NCI-H1417 treated with DMSO at 0.1 percent for 48 hours (cell line): ENCODE results near the gene CCDC146.
"Not testable (repeated sequence)": the region's sequence is repeated elsewhere in the genome, so short reads cannot be mapped to it uniquely, and the experiment has no call there.

Experiments
- DNase-seq: peaks from one replicate; lab custom pipeline; 2025; lab: John Stamatoyannopoulos, UW

Gene CCDC146

DNA sequence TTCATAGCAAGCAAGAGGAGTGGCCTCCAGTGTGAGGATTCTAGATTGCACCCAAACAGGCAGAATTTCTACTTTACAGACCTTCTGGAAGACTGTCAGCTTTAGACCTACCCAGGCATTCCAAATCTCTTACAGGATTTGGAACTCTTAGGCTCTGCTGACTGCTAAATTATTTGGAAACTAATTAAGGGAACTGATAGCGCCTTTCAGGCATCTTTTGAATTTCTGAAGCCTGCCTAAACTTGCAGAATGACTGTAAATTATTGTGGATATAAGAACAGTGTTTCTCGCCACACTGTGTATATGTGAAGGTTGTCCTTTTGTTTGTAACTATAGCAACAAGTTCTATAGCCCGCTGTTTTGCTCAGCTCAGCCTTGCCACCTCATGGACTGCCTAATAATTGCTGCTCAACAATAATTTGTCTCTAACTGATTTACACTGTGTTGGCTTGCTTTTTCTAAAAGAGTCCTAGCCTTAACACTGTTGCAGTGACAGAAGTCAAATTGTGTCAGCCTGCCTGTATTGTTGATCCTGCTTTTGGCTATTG lies 32.6 kb downstream of the CCDC146 start:
- not testable (repeated sequence) for DNase-seq

DNA sequence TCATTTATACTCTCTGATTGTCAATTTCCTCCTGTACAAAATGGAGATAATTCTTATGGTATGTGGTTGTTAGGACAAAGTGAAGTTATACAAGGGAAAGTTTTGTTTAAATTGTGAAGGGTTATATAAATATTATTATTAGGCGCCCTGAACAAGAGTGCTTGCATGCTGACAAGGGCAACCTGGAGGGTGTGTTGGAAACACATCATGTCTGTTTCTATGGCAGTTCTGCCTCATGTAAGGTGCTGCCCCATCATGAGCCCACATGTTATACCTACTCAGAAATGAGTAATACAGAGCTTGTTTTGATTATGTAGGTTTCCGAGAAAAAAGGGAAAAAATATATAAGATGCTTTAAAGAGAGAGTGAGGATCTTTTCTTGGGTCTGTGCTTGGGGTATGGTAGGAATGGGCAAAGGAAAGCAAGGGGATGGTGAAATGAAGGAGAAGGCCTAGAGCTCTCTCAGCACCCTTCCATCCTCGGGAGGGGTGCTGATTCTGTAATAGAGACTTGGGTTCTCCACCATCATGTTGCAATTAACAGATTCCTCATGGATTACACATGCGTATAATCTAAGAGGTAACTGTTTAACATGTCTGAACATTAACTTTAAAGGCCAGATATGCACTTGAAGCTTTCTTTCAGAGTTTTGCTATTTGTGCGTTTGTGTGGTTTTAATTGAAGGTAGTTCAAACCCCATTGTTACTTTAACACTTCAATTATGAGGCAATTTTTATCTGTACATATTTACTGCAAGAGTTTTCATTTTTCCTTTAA lies 33.4 kb downstream of the CCDC146 start:
- DNase-seq: not testable (repeated sequence)

DNA sequence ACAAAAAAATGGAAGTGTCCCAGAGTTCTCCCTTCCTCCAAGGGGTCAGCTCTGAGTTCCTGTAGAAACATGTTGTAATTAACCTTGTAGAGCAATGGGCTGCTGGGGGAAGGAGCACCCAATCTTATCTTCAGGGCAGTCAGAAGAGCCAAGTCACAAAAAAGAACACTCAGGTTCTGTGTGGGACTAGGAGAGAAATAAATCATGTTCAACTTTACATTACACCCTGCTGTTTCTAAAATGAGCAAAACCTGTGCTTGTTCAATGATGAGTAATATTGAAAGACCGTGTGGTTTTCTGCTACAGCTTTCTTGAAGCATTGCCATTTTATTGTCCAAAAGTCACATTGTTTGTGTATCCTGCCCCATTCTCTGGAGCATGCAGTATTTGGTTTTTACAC lies 34.6 kb downstream of the CCDC146 start:
- not testable (repeated sequence) for DNase-seq

DNA sequence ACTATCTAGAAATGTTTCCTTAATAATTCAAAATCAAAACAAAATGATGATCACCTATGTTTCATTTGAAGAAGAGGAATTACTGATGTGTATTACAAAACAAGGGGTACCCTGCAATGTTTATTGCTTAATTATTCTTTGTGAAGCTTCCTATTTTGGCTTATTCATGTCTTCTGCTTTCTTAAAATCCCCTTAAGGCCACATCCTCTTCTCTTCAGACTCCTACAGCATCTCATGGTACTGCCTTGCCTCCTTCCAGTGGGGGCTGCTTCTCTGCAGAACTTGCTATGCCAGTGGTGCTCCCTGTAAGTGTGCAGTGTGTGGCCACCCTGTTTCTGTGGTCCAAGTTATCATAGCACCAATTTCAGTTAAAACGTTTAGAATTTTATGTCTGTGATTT lies 35.0 kb downstream of the CCDC146 start:
- DNase-seq: no peak

DNA sequence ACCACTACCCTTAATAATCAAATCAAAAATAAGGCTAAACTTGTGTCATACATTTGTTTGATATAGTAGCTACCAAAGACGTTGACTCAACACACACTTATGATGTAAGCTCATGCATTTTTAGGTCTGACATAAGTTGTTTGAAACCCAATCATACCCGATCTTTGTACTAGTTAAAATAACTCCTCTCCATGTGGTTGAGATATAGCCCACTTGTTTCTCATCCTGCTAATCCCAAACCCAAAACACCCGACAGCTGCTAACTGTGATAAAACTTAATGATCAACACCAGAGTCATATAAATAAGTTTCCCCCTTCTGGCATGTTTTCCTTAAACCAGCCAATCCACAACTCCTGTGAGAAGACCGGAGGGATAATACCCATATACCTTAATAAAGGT lies 48.7 kb downstream of the CCDC146 start:
- DNase-seq: not testable (repeated sequence)

DNA sequence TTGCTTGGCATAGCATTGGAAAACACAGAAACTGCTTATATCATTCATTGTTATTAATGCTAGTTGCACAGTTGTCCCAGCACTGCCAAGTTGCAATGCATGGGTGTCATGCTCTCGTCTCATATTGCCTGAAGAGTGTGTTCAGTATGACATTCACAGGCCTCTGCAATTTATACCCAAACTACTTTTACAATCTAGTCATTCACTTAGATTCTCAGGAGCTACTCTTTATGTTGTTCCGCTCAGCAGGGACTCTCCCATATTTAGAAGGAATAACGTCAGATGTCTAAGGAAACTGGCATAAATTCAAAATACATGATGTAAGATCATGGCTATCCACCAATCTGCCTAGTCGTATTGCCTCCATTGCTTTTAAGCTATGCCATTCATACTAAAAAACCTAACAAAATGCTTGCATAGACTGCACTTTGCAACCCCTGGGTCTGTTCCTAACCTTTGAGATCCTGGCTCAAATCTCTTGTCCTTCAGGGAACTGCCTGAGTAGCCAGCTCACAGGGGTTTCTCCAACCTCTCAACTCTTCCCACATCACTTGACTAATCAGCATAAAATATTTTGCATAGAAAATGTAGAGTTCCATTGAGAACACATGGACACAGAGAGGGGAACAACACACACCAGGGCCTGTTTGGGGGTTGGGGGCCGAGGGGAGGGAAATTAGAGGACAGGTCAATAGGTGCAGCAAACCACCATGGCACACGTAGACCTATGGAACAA lies 50.2 kb downstream of the CCDC146 start:
- DNase-seq: not testable (repeated sequence)

DNA sequence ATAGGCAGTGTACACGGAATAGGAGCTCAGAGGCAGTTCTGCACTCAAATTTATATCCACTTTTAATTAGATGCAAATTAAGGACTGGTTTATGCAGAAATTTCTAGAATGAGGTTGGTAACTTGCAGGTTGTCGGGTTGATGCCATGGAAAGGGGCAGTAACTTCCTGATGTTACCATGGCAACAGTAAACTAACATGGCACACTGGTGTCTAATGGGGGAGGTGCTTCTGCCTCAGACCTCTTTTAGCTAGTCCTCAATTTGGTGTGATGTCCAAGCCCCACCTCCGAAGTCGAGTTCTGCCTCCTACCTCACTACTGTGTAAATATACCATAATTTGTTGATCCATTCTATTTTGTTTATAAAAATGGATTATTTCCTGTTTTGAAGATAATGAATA lies 52.0 kb downstream of the CCDC146 start:
- DNase-seq: not testable (repeated sequence)

DNA sequence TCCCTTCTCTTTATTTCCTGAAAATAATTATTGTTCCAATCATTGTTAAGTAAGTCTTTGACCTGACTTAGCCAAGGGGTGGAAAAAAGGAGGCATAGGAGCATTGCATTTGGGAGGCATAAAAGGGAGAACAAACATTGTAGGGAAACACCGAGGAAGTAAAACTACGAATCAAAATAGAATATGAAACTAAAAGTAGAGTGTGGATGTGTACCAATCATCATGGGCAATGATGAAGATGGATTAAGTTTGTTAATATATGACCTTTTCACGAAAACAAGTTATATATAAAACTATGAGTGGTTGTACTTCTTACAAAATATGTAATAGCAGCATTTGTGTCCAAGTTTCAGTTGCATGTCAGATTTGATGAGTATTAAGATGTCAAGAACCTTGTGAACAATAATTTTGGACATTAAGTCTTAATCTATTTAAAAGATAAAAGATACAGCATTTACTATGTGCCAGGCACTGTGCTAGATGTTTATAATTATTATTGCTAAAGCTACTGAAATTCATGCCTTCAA lies 52.9 kb downstream of the CCDC146 start:
- DNase-seq: not testable (repeated sequence)

DNA sequence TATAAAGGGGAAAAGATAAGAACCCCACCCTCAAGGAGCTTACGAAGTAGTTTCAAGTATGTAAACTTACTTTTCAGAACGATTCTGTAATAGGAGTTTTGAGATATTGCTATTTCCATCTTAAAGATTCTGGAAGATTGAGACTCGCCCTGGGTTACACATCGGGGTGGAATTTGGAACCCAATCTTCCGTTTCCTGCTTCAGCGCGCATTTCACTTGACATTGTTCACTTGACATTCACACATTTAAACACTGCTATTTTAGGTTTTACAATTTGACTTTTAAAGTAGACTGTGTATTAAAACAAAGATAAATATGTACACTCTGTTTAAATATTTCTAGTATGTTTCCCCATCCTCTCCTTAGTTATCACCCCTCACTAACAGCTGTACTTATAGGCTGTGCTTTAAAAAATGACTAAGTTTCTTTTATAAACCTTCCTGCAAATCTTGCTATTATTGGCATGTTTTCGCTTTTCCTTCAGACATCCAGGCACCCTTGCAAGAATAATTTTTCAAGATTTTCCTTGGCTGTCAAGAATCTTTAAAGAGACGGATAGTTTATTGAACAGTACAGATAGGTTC lies 55.0 kb downstream of the CCDC146 start:
- not testable (repeated sequence) for DNase-seq

DNA sequence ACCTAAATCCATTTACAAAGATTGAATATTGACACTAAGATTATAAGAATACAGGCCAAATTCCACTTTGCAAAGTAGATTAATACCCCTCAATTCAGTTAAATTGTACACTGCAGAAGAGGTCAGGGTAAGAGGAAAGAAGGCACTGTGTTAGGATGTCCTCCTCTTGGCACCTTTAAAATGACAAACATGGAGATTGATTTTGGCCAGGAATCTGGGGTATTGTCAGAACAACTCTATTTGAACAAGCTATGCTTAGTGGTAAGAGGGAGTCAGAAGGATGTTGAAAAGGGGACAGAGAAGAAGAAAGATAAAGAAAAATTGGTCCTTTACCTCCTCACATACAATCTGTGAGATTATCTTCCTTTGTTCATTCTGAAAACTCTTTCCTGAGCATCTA lies 55.6 kb downstream of the CCDC146 start:
- DNase-seq: not testable (repeated sequence)

DNA sequence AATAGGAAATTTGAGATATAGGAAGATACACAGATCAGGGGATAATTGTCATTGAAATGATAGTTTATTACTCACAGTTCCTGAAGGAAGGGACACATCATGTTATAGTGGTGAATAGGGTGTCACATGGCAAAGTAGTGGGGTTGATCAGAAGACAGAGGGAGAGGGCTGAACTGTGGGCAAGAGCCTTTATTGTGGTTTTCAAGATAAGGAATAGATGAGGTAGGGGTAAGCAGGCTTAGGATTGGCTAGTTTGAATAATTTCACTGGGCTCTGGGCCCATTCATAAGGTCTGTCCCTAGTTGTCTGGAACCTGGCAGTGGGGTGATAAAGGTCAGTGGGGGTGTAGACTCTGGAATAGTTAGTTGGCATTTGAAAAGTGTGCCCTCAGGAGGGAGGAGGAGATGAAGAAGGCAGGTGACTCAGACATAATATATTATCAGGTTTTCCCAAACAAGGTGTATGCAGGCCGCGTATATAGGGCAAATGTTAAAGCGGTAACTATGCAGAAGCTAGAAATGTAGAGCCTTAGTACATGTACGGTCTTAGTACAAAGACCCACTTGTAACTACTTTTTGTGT lies 58.7 kb downstream of the CCDC146 start:
- no peak for DNase-seq

DNA sequence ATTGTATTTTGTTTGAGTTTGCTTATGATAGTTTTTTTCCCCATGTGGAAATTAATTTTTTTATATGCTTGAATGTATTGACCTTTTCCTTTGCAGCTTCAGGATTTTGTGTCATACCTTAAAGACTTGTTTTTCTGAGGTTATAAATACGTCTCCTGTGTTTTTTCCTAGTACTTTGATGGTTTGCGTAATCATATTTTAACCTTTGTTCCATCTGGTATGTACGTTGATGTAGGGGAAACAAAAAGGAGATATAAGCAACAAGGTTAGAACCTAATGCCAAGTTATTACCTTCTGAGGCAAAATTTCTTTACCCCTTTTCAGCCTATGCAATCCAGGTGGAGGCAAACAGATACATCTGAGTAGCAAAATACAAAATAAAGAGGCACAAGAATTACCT lies 59.3 kb downstream of the CCDC146 start:
- no peak for DNase-seq

DNA sequence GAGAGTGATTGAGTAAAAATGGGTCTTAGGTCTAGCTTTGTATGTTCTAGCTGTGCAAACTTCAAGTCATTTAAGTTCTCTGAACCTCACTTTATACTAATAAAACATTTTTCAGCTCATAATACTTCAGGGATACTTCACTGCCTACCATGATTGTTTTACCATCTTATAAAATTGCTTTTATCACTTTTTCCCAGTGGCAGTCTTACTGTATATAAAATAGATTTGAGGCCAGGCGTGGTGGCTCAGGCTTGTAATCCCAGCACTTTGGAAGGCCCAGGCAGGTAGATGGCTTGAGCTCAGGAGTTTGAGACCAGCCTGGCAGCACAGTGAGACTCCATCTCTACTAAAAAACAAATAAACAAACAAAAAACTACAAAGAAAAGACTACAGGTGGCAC lies 59.8 kb downstream of the CCDC146 start:
- DNase-seq: no peak

DNA sequence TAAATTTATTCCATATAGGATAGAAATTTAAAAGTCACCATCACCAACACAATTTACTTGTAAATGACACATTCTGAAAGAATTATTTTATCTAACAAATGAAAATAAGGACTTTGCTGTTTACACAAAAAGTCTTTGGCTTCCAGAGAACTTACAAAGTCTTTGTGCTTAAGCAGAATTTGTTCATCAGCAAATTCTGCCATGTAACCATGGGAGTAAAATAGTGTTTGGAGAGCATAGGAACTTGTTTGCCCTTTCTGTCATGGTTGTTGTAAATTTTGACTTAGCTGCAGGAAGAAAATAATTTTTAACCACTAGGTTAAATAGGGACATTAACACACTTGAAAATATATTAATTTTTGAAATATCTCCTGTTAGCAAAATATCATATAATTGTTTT lies 62.0 kb downstream of the CCDC146 start:
- no peak for DNase-seq

DNA sequence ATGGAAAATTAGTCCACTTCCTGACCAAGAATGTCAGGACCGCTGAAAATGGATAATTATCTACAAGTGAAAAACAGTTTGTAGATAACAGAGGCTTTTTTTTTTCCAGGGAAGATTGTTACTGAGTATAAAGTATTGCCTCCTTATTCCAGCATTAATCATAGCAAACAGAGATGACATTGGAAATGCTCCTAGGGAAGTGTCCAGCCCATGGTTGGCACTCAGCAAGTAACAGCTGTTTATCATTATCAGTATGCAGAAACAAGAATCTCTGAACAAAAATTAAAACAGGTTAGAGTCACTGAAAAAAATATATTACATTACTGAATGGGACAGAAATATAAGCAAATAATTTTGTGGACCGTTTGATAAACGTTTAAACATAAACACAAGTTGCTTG lies 62.6 kb downstream of the CCDC146 start:
- DNase-seq: no peak

DNA sequence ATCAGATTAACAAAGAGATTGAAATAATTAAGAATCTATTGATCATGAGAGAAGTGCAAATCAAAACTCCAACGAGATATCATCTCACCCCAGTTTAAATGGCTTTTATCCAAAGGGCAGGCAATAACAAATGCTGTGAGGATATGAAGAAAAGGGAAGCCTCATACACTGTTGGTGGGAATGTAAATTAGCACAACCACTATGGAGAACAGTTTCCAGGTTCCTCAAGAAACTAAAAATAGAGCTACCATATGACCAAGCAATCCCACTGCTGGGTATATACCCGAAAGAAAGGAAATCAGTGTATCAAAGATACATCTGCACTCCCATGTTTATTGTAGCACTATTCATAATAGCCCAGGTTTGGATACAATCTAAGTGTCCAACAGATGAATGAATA lies 63.5 kb downstream of the CCDC146 start:
- DNase-seq: no peak

DNA sequence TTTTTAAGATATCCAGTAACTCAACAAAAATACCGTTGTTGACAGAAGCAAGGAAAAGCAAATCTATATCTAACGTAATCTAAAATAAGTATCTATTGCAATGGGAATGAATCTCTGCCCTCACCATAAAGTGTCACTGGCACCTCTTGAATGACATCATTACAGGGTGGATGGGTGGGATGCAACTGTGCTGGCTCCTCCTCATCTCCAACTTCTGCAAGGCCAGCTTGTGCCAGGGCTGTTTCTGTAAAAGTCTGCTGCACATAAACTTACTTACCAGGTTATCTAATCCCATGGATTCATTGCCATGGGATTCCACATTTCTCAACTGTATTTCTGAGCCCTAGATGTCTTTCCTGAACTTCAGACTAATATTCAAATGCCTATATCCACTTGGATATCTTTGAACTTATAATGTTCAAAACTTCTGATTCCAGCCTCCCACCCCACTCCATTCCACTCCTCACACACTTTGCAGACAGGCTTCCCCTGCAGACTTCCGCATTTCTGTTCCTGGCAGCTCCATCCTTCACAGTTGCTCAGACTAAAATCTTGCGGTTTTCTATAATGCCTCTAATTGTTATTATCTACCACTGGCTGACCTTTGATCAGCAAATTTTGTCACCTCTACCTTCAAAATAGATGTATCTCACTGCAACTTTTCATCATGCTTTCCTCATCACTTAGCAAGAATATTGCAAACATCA lies 66.5 kb downstream of the CCDC146 start:
- no peak for DNase-seq

DNA sequence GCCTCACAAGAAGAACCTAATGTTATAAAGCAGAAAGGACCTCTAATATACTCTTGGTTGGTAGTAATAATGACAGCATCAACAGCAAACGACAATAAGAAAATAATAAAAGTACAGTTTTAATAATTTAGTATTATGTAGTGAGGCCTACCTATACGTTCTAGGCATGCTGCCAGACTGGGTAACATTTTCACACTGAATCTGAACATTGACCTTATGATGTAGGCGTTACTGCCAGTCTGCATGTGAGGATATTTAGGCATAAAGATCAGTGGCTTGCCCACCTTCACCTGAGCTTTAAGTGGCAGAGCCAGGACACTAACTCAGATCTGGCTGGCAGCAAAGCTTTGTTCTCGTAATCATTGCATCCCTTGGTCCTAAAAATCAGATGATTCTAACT lies 74.7 kb downstream of the CCDC146 start:
- DNase-seq: no peak

DNA sequence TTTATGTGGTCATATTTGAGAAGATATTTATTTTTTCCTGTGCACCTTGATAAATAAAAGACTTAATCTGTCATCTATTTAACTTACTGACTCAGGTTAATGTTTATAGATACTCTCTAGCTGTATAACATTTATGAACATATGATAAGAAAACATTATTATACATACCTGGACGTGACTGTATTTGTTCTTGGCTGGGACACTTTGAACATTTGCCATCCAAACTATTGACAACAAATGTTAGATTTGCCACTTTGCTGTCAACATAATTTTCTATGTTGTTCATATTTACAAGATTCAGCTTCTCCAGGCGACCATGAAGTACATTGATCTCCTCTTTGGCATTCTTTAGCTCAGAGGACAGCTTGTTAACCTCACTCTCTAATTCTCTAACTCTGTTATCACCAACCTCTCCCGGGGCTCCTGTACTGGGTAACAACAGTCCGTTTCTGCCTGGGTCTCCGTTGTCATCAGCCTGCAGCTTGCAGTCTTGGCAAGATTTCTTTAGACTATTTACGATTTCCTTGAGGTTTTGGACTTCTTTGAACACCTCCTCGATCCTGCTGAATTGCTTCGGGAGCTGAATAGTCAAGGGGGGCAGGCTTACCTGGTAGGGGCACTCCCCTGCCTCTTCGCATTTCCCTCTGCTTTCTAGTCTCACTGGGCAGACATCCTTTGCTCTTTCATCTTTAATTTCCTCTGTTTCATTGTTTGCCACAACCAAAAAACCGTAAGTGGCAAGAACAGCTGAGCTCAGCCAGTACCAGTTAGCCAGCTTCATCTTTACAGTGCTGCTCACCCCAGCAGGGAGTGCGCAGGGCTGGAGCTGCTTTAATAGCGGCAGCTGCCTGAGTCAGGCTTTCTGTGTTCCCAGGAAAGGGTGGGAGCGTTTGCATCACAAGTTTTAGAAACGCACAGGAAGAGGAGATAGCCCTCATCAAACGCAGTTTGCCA lies 76.9 kb downstream of the CCDC146 start, which contains the start of gene FGL2:
Gene FGL2 (minus strand): TSS at position 807 of the 954 bp plus-strand sequence. CDS start 26 bp downstream, at position 781.
- peak; percentile 20 for DNase-seq

DNA sequence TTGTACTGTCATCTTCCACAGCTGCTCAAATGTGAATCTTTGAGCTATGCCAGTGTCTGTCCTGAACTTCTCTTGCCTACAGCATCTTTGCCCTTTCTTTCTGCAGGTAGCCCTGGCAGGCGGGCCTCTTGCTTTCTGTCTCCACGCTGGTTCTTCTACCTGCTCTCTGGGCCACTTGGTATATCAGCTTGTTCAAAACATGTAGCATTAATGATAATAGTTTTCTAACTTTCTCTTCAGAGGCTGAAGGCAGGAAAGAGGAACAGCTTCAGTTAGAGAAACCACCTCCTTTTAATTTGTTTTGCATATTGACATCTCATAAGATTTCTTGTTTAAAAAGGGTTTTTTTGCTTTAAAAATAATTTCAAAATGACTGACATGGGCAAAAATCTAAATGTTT lies 78.1 kb downstream of the CCDC146 start:
- no peak for DNase-seq
